ENCODE measurements around the gene TSSK1B.
"Not testable (repeated sequence)": the region's sequence is repeated elsewhere in the genome, so short reads cannot be mapped to it uniquely, and the experiment has no call there.

TSSK1B gene, protein sequence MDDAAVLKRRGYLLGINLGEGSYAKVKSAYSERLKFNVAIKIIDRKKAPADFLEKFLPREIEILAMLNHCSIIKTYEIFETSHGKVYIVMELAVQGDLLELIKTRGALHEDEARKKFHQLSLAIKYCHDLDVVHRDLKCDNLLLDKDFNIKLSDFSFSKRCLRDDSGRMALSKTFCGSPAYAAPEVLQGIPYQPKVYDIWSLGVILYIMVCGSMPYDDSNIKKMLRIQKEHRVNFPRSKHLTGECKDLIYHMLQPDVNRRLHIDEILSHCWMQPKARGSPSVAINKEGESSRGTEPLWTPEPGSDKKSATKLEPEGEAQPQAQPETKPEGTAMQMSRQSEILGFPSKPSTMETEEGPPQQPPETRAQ

GRCh38 chr5:113434889-113435288, at the start of gene TSSK1B:
Gene TSSK1B (minus strand): TSS chr5:113434989. CDS start chr5:113434839, 150 bp downstream.
- DNase-seq (ENCODE audit: low read depth in 3 of 3, low spot score in 1 of 3) = no peak

- DNase-seq (ENCODE audit: low read depth in 3 of 3, low spot score in 1 of 3) = no peak
These were observed 45.5 kb upstream of the TSSK1B start for GRCh38 chr5:113480243-113480642.

GRCh38 chr5:113478691-113479090, 43.9 kb upstream of the TSSK1B start:
- no peak for DNase-seq (ENCODE audit: low read depth in 3 of 3, low spot score in 1 of 3)

GRCh38 chr5:113474100-113474728, 39.4 kb upstream of the TSSK1B start:
- DNase-seq (ENCODE audit: low read depth in 3 of 3, low spot score in 1 of 3) = no peak

GRCh38 chr5:113463032-113463431, 28.2 kb upstream of the TSSK1B start:
- no peak for DNase-seq (ENCODE audit: low read depth in 3 of 3, low spot score in 1 of 3)

DNA sequence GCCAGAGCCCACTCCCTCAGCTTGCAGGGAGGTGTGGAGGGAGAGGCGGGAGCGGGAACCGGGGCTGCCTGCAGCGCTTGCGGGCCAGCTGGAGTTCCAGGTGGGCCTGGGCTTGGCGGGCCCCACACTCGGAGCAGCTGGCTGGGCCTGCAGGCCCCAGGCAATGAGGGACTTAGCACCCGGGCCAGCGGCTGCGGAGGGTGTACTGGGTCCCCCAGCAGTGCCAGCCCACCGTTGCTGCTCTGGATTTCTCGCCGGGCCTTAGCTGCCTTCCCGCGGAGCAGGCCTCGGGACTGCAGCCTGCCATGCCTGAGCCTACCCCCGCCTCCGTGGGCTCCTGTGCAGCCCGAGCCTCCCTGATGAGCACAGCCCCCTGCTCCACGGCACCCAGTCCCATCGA, 22.3 kb upstream of the TSSK1B start:
- not testable (repeated sequence) for DNase-seq (ENCODE audit: low read depth in 3 of 3, low spot score in 1 of 3)

DNA sequence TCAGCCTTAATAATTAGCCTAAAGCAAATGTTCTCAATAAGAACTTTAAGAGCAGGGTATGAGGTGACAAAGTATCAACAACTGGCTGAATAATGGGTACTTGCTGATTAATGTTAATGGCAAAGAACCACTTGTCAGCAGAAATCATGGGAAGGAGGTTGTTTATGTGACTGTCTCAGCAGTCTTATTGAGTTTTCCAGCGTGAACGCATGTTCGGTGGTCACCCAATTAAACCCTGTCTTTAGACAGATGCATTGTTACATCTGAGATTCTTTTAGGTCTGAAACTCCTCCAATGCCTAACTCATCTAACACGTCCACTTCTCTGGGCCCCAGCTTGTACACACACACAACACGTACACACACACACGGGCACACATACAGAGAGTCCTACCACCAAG, 18.2 kb upstream of the TSSK1B start:
- no peak for DNase-seq (ENCODE audit: low read depth in 3 of 3, low spot score in 1 of 3)

DNA sequence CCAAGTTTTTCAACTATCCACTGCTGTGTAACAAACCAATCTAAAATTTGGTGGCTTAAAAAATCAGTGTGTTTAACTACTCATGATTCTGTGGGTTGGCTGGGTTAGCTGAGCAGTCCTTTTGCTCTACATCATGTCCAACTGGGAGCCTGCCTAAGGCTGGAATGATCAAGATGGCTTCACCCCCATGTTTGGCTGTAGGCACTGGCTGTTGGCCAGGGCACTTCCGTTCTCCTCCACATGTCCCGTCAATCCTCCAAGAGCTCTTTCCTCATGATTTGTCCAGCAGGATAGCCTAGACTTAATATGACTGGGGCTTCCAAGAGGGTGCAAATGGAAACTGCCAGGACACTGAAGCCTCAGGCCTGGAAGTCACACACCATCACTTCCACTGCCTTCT, 17.0 kb upstream of the TSSK1B start:
- DNase-seq (ENCODE audit: low read depth in 3 of 3, low spot score in 1 of 3) = no peak

DNA sequence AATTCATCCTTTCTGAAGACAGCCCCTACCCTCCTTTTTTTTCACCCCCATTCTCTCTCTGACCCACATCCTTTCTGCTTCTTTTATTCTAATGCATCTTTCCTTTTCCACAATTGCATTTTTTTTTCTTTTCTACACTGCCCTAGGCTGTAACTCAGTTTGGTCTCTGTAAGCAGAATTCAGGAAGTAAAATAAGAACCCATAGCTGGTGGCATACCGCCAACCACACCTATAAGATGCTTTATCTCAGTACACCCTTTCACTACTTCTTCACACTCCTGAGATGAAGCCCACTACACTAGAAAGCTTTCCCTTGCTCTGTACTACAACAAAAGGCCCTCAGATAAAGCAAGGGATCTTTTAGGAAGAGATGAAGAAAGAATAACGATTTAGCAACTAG, 16.1 kb upstream of the TSSK1B start:
- DNase-seq (ENCODE audit: low read depth in 3 of 3, low spot score in 1 of 3) = no peak

- no peak for DNase-seq (ENCODE audit: low read depth in 3 of 3, low spot score in 1 of 3)
These were observed 15.7 kb upstream of the TSSK1B start for GRCh38 chr5:113450462-113450861.

DNA sequence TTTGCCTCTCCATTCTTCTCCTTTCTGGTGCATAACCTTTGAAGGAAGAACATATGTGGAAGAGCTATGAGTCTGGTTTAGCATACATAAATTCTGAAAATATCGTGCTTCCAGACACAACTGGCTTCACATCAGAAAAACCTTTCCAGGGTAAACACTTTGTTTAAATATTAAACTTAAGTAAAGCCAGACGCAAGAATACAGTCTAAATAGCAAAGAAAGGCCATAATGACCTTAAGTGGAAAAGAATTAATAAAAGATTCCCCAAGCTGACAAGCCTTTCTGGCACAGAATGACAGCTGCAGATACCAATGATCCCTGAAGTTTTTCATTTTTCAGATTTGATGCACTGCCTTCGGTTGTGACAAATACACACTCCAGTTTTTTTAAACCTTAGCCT, 13.5 kb upstream of the TSSK1B start:
- DNase-seq (ENCODE audit: low read depth in 3 of 3, low spot score in 1 of 3) = no peak

GRCh38 chr5:113447498-113448050, 12.8 kb upstream of the TSSK1B start:
- no peak for DNase-seq (ENCODE audit: low read depth in 3 of 3, low spot score in 1 of 3)

DNA sequence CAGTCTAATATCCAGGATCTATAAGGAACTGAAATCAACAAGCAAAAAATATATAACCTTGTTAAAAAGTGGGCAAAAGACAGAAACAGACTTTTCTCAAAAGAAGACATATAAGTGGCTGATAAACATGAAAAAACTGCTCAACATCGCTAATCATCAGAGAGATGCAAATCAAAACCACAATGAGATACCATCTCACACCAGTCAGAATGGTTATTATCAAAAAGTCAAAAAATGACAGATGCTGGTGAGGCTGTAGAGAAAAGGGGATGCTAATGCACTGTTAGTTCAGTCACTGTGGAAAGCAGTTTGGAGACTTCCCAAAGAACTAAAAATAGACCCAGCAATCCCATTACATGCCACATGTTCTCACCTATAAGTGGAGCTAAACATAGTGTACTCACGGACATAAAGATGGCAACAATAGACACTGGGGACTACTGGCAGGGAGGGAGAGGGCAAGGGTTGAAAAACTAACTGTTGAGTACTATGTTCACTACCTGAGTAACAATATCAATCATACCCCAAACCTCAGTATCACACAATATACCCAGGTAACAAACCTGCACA, 11.7 kb upstream of the TSSK1B start:
- DNase-seq (ENCODE audit: low read depth in 3 of 3, low spot score in 1 of 3) = no peak

DNA sequence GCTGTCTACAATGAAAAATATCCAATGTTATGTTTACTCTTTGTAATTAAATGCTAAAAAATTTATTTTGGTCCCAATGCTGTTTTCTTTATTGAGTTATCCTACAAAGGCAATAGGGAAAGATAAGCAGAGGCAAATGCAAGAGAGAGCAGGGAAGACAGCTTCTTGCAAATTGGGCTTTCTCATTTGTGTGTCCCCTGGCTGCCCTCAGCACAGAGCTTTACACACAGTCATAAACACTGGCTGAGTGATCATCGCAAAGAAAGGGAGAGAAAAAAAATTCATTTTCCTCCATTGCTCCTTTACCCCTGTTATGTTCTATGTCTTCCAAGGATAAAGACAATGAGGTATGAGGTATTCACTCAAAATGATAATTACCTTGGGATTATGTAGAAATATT, 2.3 kb upstream of the TSSK1B start:
- no peak for DNase-seq (ENCODE audit: low read depth in 3 of 3, low spot score in 1 of 3)

DNA sequence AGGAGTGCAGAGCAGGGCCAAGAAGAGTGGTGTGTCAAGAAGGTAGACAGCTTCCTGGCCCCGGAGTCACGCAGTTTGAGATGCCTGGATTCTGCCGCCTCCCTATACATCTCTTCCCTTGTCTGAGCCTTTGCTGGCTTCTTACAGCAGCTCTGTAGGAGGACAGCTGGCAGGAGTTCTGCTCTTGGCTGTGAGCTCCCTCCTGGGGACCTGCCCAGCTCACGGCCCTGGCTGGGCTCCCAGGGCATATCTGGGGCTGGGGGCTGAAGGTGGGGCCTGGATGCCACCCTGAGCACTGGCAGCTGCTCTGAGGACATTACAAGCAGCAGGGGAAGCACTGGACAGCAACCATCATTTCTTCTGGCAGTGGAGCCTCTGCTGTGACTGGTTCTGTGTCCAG, 786 bp upstream of the TSSK1B start:
- DNase-seq (ENCODE audit: low read depth in 3 of 3, low spot score in 1 of 3) = no peak

DNA sequence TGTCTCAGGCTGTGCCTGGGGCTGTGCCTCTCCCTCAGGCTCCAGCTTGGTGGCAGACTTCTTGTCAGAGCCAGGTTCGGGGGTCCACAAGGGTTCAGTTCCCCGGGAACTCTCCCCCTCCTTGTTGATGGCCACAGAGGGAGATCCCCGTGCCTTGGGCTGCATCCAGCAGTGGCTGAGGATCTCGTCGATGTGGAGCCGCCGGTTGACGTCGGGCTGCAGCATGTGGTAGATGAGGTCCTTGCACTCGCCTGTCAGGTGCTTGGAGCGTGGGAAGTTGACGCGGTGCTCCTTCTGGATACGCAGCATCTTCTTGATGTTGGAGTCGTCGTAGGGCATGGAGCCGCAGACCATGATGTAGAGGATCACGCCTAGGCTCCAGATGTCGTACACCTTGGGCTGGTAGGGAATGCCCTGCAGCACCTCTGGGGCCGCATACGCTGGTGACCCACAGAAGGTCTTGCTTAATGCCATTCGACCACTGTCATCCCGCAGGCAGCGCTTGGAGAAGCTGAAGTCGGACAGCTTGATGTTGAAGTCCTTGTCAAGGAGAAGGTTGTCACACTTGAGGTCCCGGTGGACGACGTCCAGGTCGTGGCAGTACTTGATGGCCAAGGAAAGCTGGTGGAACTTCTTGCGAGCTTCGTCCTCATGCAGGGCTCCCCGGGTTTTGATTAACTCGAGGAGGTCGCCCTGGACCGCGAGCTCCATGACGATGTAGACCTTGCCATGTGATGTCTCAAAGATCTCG, 752 bp downstream of the TSSK1B start:
- DNase-seq (ENCODE audit: low read depth in 3 of 3, low spot score in 1 of 3) = no peak

DNA sequence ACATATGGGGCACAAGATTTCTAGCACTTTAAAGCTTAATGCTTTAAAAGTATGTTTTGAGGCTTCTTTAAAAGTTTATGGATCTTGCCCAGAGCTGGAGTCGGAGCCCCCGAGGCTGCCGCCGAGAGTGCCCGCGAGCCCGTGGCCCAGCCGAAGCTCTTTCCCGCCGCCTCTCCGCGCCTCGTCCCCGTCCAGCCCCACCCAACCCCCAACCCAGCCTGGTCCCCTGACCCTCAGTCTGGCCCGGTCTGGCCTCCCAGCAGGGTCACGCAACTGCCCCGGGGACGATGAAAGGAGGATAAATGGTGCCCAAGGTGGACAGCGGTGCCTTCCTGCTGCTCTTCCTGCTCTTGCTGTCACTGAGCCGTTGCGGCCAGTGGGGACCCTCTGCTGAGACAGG, 1.7 kb downstream of the TSSK1B start:
- no peak for DNase-seq (ENCODE audit: low read depth in 3 of 3, low spot score in 1 of 3)

- DNase-seq (ENCODE audit: low read depth in 3 of 3, low spot score in 1 of 3) = no peak
These were observed 6.8 kb downstream of the TSSK1B start for GRCh38 chr5:113427871-113428574.

- no peak for DNase-seq (ENCODE audit: low read depth in 3 of 3, low spot score in 1 of 3)
These were observed 8.9 kb downstream of the TSSK1B start for GRCh38 chr5:113425909-113426308.

GRCh38 chr5:113421693-113422092, 13.1 kb downstream of the TSSK1B start:
- no peak for DNase-seq (ENCODE audit: low read depth in 3 of 3, low spot score in 1 of 3)

DNA sequence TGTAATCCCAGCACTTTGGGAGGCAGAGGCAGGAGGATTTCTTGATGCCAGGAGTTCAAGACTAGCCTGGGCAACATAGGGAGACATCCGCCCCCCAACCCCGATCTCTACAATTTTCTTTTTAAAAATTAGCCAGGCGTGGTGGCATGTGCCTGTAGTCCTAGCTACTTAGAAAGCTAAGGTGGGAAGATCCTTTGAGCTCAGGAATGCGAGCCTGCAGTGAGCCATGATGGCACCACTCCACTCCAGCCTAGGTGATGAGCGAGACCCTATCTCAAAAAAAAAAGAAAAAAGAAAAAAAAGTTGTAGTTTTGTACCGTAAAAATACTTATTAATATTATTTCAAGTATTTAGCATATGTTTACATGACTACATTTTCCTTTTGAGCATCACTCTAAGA, 29.3 kb downstream of the TSSK1B start:
- no peak for DNase-seq (ENCODE audit: low read depth in 3 of 3, low spot score in 1 of 3)

Data from stimulated activated CD4-positive, alpha-beta T cell treated with anti-CD3 and anti-CD28 coated beads, TNF-alpha, amount 100 ng/mL, for 1 hour (primary cell).